GM19043 (cell line): ENCODE results near the gene PRSS33.

Source experiments
- ATAC-seq: cut with Tn5 transposase; IDR thresholded peaks from one replicate; pipeline ENCODE4 v1.9.1; 2021; ENCODE audit warnings: low read depth; ENCODE audit not compliant: unreplicated experiment

Gene PRSS33

GRCh38 chr16:2787406-2787805 is at the start of gene PRSS33:
PRSS33 (minus strand) TSS chr16:2787560; CDS start chr16:2786547, 1,013 bp downstream.
- no peak for ATAC-seq

GRCh38 chr16:2836646-2837508 is 49.5 kb upstream of the PRSS33 start:
- ATAC-seq = no peak

- no peak for ATAC-seq
Observed at GRCh38 chr16:2835638-2836493, 48.5 kb upstream of the PRSS33 start.

GRCh38 chr16:2834968-2835367 is 47.6 kb upstream of the PRSS33 start:
- ATAC-seq = no peak

- no peak for ATAC-seq
Observed at GRCh38 chr16:2833776-2834175, 46.4 kb upstream of the PRSS33 start.

GRCh38 chr16:2831203-2831602 is 43.8 kb upstream of the PRSS33 start:
- ATAC-seq = no peak

- no peak for ATAC-seq
Observed at GRCh38 chr16:2830355-2830695, 43.0 kb upstream of the PRSS33 start.

- ATAC-seq = no peak
Observed at GRCh38 chr16:2829501-2830354, 42.4 kb upstream of the PRSS33 start, which contains the start of gene ZG16B. ZG16B (plus strand) TSS chr16:2830303; CDS start chr16:2830442, 139 bp downstream.

GRCh38 chr16:2828876-2829430 is 41.6 kb upstream of the PRSS33 start:
- no peak for ATAC-seq

- no peak for ATAC-seq
Observed at GRCh38 chr16:2828521-2828840, 41.1 kb upstream of the PRSS33 start.

GRCh38 chr16:2827831-2828520 is 40.6 kb upstream of the PRSS33 start:
- ATAC-seq = no peak

- no peak for ATAC-seq
Observed at GRCh38 chr16:2827374-2827791, 40.0 kb upstream of the PRSS33 start.

- no peak for ATAC-seq
Observed at GRCh38 chr16:2826591-2827373, 39.4 kb upstream of the PRSS33 start.

GRCh38 chr16:2825906-2826305 is 38.5 kb upstream of the PRSS33 start:
- no peak for ATAC-seq

- no peak for ATAC-seq
Observed at GRCh38 chr16:2825049-2825742, 37.8 kb upstream of the PRSS33 start.

GRCh38 chr16:2824626-2825025 is 37.3 kb upstream of the PRSS33 start:
- ATAC-seq = no peak

GRCh38 chr16:2822496-2822895 is 35.1 kb upstream of the PRSS33 start:
- no peak for ATAC-seq

- no peak for ATAC-seq
Observed at GRCh38 chr16:2822158-2822495, 34.8 kb upstream of the PRSS33 start.
